IPS DF 4.7 (cell line): Measurements from ENCODE around the gene IFNA7.
"Not testable (repeated sequence)": the region's sequence is repeated elsewhere in the genome, so short reads cannot be mapped to it uniquely, and the experiment has no call there.

Source experiments
- DNase-seq: peaks from one replicate; pipeline ENCODE4 v3.0.0-alpha.2; 2013; ENCODE audit warnings: low spot score; ENCODE audit errors: extremely low read depth

Gene IFNA7

GRCh38 chr9:21202105-21202504 lies at the start of gene IFNA7:
Gene IFNA7 (minus strand): TSS chr9:21202205. CDS start chr9:21202165, 40 bp downstream.
- DNase-seq = not testable (repeated sequence)

- no peak for DNase-seq
Observed at GRCh38 chr9:21251638-21252037, 49.6 kb upstream of the IFNA7 start.

- no peak for DNase-seq
Observed at GRCh38 chr9:21251190-21251589, 49.2 kb upstream of the IFNA7 start.

GRCh38 chr9:21244836-21245235 lies 42.8 kb upstream of the IFNA7 start:
- DNase-seq = no peak

GRCh38 chr9:21239911-21240310 lies 37.9 kb upstream of the IFNA7 start, which contains the start of gene IFNA14:
Gene IFNA14 (minus strand): TSS chr9:21240005. CDS start chr9:21239935, 70 bp downstream.
- no peak for DNase-seq

- not testable (repeated sequence) for DNase-seq
Observed at GRCh38 chr9:21236360-21236714, 34.3 kb upstream of the IFNA7 start.

GRCh38 chr9:21235468-21236359 lies 33.7 kb upstream of the IFNA7 start:
- DNase-seq = not testable (repeated sequence)

- DNase-seq = no peak
Observed at GRCh38 chr9:21234153-21234687, 32.2 kb upstream of the IFNA7 start.

- no peak for DNase-seq
Observed at GRCh38 chr9:21233258-21233657, 31.3 kb upstream of the IFNA7 start.

GRCh38 chr9:21228122-21228521 lies 26.1 kb upstream of the IFNA7 start, which contains the start of gene IFNA17:
Gene IFNA17 (minus strand): TSS chr9:21228222. CDS start chr9:21228173, 49 bp downstream.
- DNase-seq = no peak

GRCh38 chr9:21217211-21217610 lies 15.2 kb upstream of the IFNA7 start, which contains the start of gene IFNA16:
Gene IFNA16 (minus strand): TSS chr9:21217311. CDS start chr9:21217305, 6 bp downstream.
- not testable (repeated sequence) for DNase-seq

GRCh38 chr9:21213411-21214326 lies 11.7 kb upstream of the IFNA7 start:
- not testable (repeated sequence) for DNase-seq

GRCh38 chr9:21212160-21212559 lies 10.2 kb upstream of the IFNA7 start:
- DNase-seq = not testable (repeated sequence)

GRCh38 chr9:21210782-21211181 lies 8.8 kb upstream of the IFNA7 start:
- not testable (repeated sequence) for DNase-seq

- no peak for DNase-seq
Observed at GRCh38 chr9:21210311-21210710, 8.3 kb upstream of the IFNA7 start.

- DNase-seq = not testable (repeated sequence)
Observed at GRCh38 chr9:21207043-21207442, 5.0 kb upstream of the IFNA7 start, which contains the start of gene IFNA10. Gene IFNA10 (minus strand): TSS chr9:21207143. CDS start chr9:21207097, 46 bp downstream.

- DNase-seq = no peak
Observed at GRCh38 chr9:21205204-21205603, 3.2 kb upstream of the IFNA7 start.

GRCh38 chr9:21194867-21195776 lies 6.9 kb downstream of the IFNA7 start:
- DNase-seq = not testable (repeated sequence)

GRCh38 chr9:21187487-21187886 lies 14.5 kb downstream of the IFNA7 start, which contains the start of gene IFNA4:
Gene IFNA4 (minus strand): TSS chr9:21187587. CDS start chr9:21187531, 56 bp downstream.
- DNase-seq = not testable (repeated sequence)
